Measurements from ENCODE around the gene TMEM150B. TPM values are rescaled to one million over a fixed set of nuclear protein-coding genes. Genes with fewer than 3 reads are reported as not detected.

TMEM150B gene
- total and polyA plus RNA-seq, 2 donors (not counting 3 experiments of a cell fraction or from before 2014, with no cell fraction given), result not detected

- Histone ChIP-seq H3K27me3 (ENCODE audit: control insufficient read depth in 2 of 2, insufficient read depth in 2 of 2, low read length in 2 of 2) (no peaks in the 10 kb centered on the region), H3K27ac (ENCODE audit: insufficient read depth, low read depth, low read length) (no peak overlapping the region), H3K4me2 (ENCODE audit: insufficient read depth, low read length) (no peak overlapping the region), H3K9me3 (replicated peaks; ENCODE audit: control insufficient read depth, insufficient read depth, low read length) (no peaks in the 10 kb centered on the region), H3K79me2 (ENCODE audit: control insufficient read depth, insufficient read depth, low read length) (no peaks in the 10 kb centered on the region), H4K20me1 (replicated peaks; ENCODE audit: control insufficient read depth, extremely low read depth, insufficient read depth, low read length) (no peaks in the 10 kb centered on the region), H2AFZ (ENCODE audit: low read depth, low read length) (no peak overlapping the region), H3K9ac (replicated peaks; ENCODE audit: extremely low read depth, insufficient read depth, low read length) (no peak overlapping the region), H3K36me3 (ENCODE audit: control insufficient read depth in 2 of 2, extremely low read depth in 1 of 2, insufficient read depth in 2 of 2, low read length in 2 of 2) (no peaks in the 10 kb centered on the region), H3K9me1 (replicated peaks; ENCODE audit: control insufficient read depth, extremely low read depth, insufficient read depth, low read length) (no peaks in the 10 kb centered on the region), H3K4me1 (ENCODE audit: control insufficient read depth, extremely low read depth, insufficient read depth, low read length) (peaks cover 4% of the 10 kb centered on the region), H3K4me3 (replicated peaks in 1 of 3; ENCODE audit: insufficient read depth in 1 of 3, low read depth in 1 of 3, low read length in 3 of 3) (no peak overlapping the region)
- no peak for DNase-seq (ENCODE audit: low read depth, low spot score)
- BruUV-seq (replicated peaks), result no TSS peak
- TF ChIP-seq GATA2 (IDR thresholded peaks at IDR 0.05; ENCODE audit: insufficient read depth, insufficient read length, low read depth, low read length), result no peak
- no peak for TF ChIP-seq POLR2AphosphoS5 (IDR thresholded peaks at IDR 0.05; ENCODE audit: insufficient read depth, low read depth, low read length)
- TF ChIP-seq JUN (IDR thresholded peaks at IDR 0.05; ENCODE audit: borderline replicate concordance, insufficient read depth, insufficient read length, low read depth), result no peak
- TF ChIP-seq EZH2 (IDR thresholded peaks at IDR 0.05; ENCODE audit: borderline replicate concordance, low read depth, low read length, severe bottlenecking), result no peak
- no peak for TF ChIP-seq POLR2A (IDR thresholded peaks at IDR 0.05; ENCODE audit: low read depth, low read length)
- no peak for TF ChIP-seq MAX (IDR thresholded peaks at IDR 0.05; ENCODE audit: insufficient read depth, insufficient read length)
- TF ChIP-seq MYC (IDR thresholded peaks at IDR 0.05; ENCODE audit: low read depth, low read length), result no peak
- no peak for TF ChIP-seq CTCF (IDR thresholded peaks at IDR 0.05; ENCODE audit: extremely low read depth in 1 of 2, insufficient read depth in 1 of 2, low read depth in 1 of 2, low read length in 2 of 2)
- no peak for TF ChIP-seq FOS (IDR thresholded peaks at IDR 0.05; ENCODE audit: borderline replicate concordance, insufficient read depth, low read length)
- FAIRE-seq, result no peak
- dilution Hi-C loops (cut with MboI; ENCODE audit: extremely low pct_ligation_motif_present, low sequenced_read_pairs), result no loop called here
- ChIA-PET CTCF (no interaction called here), POLR2A (no interaction called here)
- intact Hi-C loops (cut with micrococcal nuclease), result no loop called here
Observed at GRCh38 chr19:55264531-55264930, 60.6 kb downstream of the TMEM150B start.

Other genes starting within 250 kb of the TMEM150B start
- 18.1 and 28.9 TPM in 2 replicates for gene EPS8L1, start 249.5 kb downstream of the TMEM150B start, total RNA-seq
- gene EPS8L1, start 249.5 kb downstream of the TMEM150B start, polyA plus RNA-seq, result 13.8 and 15.9 TPM in 2 replicates
- gene PPP1R12C, start 207.7 kb downstream of the TMEM150B start, total RNA-seq, result 137 and 149 TPM in 2 replicates
- 69.5 and 86.4 TPM in 2 replicates for gene PPP1R12C, start 207.7 kb downstream of the TMEM150B start, polyA plus RNA-seq
- gene TNNT1, start 176.1 kb downstream of the TMEM150B start, total RNA-seq, result 0.51 and 0.92 TPM in 2 replicates
- gene TNNT1, start 176.1 kb downstream of the TMEM150B start, polyA plus RNA-seq, result 0.18 and 0.22 TPM in 2 replicates
- not detected in 2 replicates for gene TNNI3, start 167.6 kb downstream of the TMEM150B start, total RNA-seq
- gene TNNI3, start 167.6 kb downstream of the TMEM150B start, polyA plus RNA-seq, result not detected in 2 replicates
- 0.62 TPM in 1 of 2 replicates, not detected in the other for gene DNAAF3, start 158.7 kb downstream of the TMEM150B start, total RNA-seq
- 0.56 and 0.75 TPM in 2 replicates for gene DNAAF3, start 158.7 kb downstream of the TMEM150B start, polyA plus RNA-seq
- gene SYT5, start 145.1 kb downstream of the TMEM150B start, total RNA-seq, result 0.42 TPM in 1 of 2 replicates, not detected in the other
- gene SYT5, start 145.1 kb downstream of the TMEM150B start, polyA plus RNA-seq, result not detected in 2 replicates
- 0.51 and 1.00 TPM in 2 replicates for gene PTPRH, start 115.8 kb downstream of the TMEM150B start, total RNA-seq
- gene PTPRH, start 115.8 kb downstream of the TMEM150B start, polyA plus RNA-seq, result 0.10 and 0.14 TPM in 2 replicates
- gene TMEM86B, start 96.6 kb downstream of the TMEM150B start, total RNA-seq, result 4.1 and 5.4 TPM in 2 replicates
- gene TMEM86B, start 96.6 kb downstream of the TMEM150B start, polyA plus RNA-seq, result 4.5 and 5.8 TPM in 2 replicates
- 68.3 and 71.8 TPM in 2 replicates for gene PPP6R1, start 66.3 kb downstream of the TMEM150B start, total RNA-seq
- 35.7 and 36.0 TPM in 2 replicates for gene PPP6R1, start 66.3 kb downstream of the TMEM150B start, polyA plus RNA-seq
- 30.4 and 38.5 TPM in 2 replicates for gene HSPBP1, start 45.2 kb downstream of the TMEM150B start, total RNA-seq
- gene HSPBP1, start 45.2 kb downstream of the TMEM150B start, polyA plus RNA-seq, result 47.5 and 60.3 TPM in 2 replicates
- gene BRSK1, start 41.3 kb downstream of the TMEM150B start, total RNA-seq, result 0.44 and 0.46 TPM in 2 replicates
- gene BRSK1, start 41.3 kb downstream of the TMEM150B start, polyA plus RNA-seq, result 0.33 and 0.68 TPM in 2 replicates
- 11.4 and 13.5 TPM in 2 replicates for gene KMT5C, start 14.5 kb upstream of the TMEM150B start, total RNA-seq
- 7.2 and 11.6 TPM in 2 replicates for gene KMT5C, start 14.5 kb upstream of the TMEM150B start, polyA plus RNA-seq
- not detected in 2 replicates for gene COX6B2, start 29.4 kb upstream of the TMEM150B start, total RNA-seq
- gene COX6B2, start 29.4 kb upstream of the TMEM150B start, polyA plus RNA-seq, result not detected in 2 replicates
- gene GARIN5B, start 37.9 kb upstream of the TMEM150B start, total RNA-seq, result not detected in 2 replicates
- gene GARIN5B, start 37.9 kb upstream of the TMEM150B start, polyA plus RNA-seq, result not detected in 2 replicates
- gene IL11, start 45.1 kb upstream of the TMEM150B start, total RNA-seq, result not detected in 2 replicates
- gene IL11, start 45.1 kb upstream of the TMEM150B start, polyA plus RNA-seq, result 0.11 TPM in 1 of 2 replicates, not detected in the other
- gene TMEM190, start 51.5 kb upstream of the TMEM150B start, total RNA-seq, result not detected in 2 replicates
- not detected in 2 replicates for gene TMEM190, start 51.5 kb upstream of the TMEM150B start, polyA plus RNA-seq
- 0.35 TPM in 1 of 2 replicates, not detected in the other for gene TMEM238, start 59.0 kb upstream of the TMEM150B start, total RNA-seq
- gene TMEM238, start 59.0 kb upstream of the TMEM150B start, polyA plus RNA-seq, result 0.18 TPM in 1 of 2 replicates, not detected in the other
- 1,738 and 1,872 TPM in 2 replicates for gene RPL28, start 60.6 kb upstream of the TMEM150B start, total RNA-seq
- gene RPL28, start 60.6 kb upstream of the TMEM150B start, polyA plus RNA-seq, result 3,435 and 4,297 TPM in 2 replicates
- 244 and 257 TPM in 2 replicates for gene UBE2S, start 82.4 kb upstream of the TMEM150B start, total RNA-seq
- 176 and 183 TPM in 2 replicates for gene UBE2S, start 82.4 kb upstream of the TMEM150B start, polyA plus RNA-seq
- gene SHISA7, start 118.0 kb upstream of the TMEM150B start, total RNA-seq, result not detected in 2 replicates
- gene SHISA7, start 118.0 kb upstream of the TMEM150B start, polyA plus RNA-seq, result not detected in 2 replicates
- gene ISOC2, start 136.3 kb upstream of the TMEM150B start, total RNA-seq, result 43.6 and 49.3 TPM in 2 replicates
- 68.7 and 96.5 TPM in 2 replicates for gene ISOC2, start 136.3 kb upstream of the TMEM150B start, polyA plus RNA-seq
- not detected in 2 replicates for gene C19orf85, start 139.4 kb upstream of the TMEM150B start, total RNA-seq
- not detected in 2 replicates for gene C19orf85, start 139.4 kb upstream of the TMEM150B start, polyA plus RNA-seq
- gene ZNF628, start 151.3 kb upstream of the TMEM150B start, total RNA-seq, result 9.0 and 10.4 TPM in 2 replicates
- gene ZNF628, start 151.3 kb upstream of the TMEM150B start, polyA plus RNA-seq, result 2.0 and 2.5 TPM in 2 replicates
- gene NAT14, start 159.8 kb upstream of the TMEM150B start, total RNA-seq, result 34.4 and 44.7 TPM in 2 replicates
- gene NAT14, start 159.8 kb upstream of the TMEM150B start, polyA plus RNA-seq, result 39.1 and 42.6 TPM in 2 replicates
- 1.0 and 1.3 TPM in 2 replicates for gene SSC5D, start 163.1 kb upstream of the TMEM150B start, total RNA-seq
- 0.47 and 0.49 TPM in 2 replicates for gene SSC5D, start 163.1 kb upstream of the TMEM150B start, polyA plus RNA-seq
- gene SBK2, start 211.8 kb upstream of the TMEM150B start, total RNA-seq, result not detected in 2 replicates
- not detected in 2 replicates for gene SBK2, start 211.8 kb upstream of the TMEM150B start, polyA plus RNA-seq
- gene SBK3, start 220.2 kb upstream of the TMEM150B start, total RNA-seq, result 0.25 and 0.62 TPM in 2 replicates
- 0.18 and 0.19 TPM in 2 replicates for gene SBK3, start 220.2 kb upstream of the TMEM150B start, polyA plus RNA-seq